Choroid plexus epithelial cell (primary cell): ENCODE measurements around the gene LSM7.

Source experiments
- DNase-seq: peaks from one replicate; pipeline ENCODE4 v3.0.0-alpha.2; 2010; ENCODE audit warnings: low read depth
- H3K4me3 ChIP-seq: 2 replicates; pipeline ENCODE4 v1.5.1; 2011; ENCODE audit warnings: low read depth, mild to moderate bottlenecking, control low read depth, low read length, moderate library complexity
- CTCF ChIP-seq: conservative IDR thresholded peaks from 2 replicates; pipeline ENCODE4 v1.5.1; 2011; ENCODE audit warnings: low read depth, mild to moderate bottlenecking, control low read depth, inconsistent platforms, low read length, moderate library complexity

LSM7 gene

GRCh38 chr19:2325281-2326046 lies 2.9 kb downstream of the LSM7 start:
- DNase-seq, result no peak
- H3K4me3 ChIP-seq, result no peak overlapping the region
- no peak for TF ChIP-seq CTCF

GRCh38 chr19:2324220-2324948 lies 4.0 kb downstream of the LSM7 start:
- no peak for TF ChIP-seq CTCF
- no peak for DNase-seq
- H3K4me3 ChIP-seq, result no peak overlapping the region

GRCh38 chr19:2323707-2324106 lies 4.7 kb downstream of the LSM7 start:
- DNase-seq, result no peak
- TF ChIP-seq CTCF, result no peak

DNA sequence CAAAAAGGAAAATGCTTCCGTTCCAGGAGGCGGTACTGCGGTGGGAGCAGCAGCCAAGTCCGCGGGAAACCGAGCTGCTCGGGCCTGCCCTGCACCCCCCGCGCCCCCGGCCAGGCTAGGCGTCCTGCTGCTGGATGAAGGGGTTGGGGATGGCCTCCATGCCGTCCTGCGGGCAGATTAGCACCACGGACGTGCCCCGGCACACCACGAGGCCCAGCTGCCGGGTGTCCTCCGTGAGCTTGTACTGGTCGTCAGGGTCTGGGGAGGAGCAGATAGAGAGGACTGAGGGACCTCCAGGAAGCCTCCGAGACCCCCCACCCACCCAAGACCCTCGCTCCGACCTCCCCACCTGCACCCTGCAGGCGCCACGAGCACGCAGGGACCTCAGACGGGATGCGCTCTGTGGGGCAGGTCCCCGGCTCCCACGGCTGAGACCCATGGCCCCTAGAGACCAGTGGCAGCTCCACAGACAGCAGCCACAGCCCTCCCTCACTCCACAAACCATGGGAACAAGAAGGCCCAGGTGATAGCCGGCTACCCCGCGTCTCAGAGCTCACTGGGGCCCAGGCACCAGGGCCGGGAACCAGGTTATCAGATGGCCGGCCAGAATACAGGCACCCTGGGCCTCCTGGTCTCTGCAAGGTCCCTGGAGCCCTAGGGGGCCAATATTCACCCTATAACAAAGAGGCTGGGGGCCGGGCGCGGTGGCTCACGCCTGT lies 6.7 kb downstream of the LSM7 start:
- no peak for DNase-seq
- no peak for TF ChIP-seq CTCF
- no peak overlapping the region for H3K4me3 ChIP-seq

More at GRCh38 chr19:2323707-2324106, 4.7 kb downstream of the LSM7 start:
- H3K4me3 ChIP-seq, result no peak overlapping the region

DNA sequence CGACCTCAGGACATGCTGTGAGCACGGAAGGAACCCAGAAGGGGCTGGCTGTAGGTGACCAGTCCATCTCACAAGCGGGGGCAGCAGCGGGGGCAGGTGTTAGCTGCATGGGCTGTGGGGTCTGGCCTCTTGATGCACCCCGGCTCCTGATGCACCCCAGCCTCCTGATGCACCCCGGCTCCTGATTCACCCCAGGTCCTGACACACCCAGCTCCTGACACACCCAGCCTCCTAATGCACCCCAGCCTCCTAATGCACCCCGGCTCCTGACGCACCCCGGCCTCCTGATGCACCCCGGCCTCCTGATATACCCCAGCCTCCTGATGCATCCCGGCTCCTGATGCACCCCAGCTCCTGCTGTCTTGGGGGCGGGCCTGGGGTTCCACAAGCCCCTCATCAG lies 7.4 kb downstream of the LSM7 start:
- H3K4me3 ChIP-seq, result no peak overlapping the region
- TF ChIP-seq CTCF, result no peak
- DNase-seq, result no peak

GRCh38 chr19:2320049-2320448 lies 8.3 kb downstream of the LSM7 start:
- H3K4me3 ChIP-seq, result no peak overlapping the region
- no peak for TF ChIP-seq CTCF
- no peak for DNase-seq
